Measurements from ENCODE around the gene ARL8A.
"Not testable (repeated sequence)": the region's sequence is repeated elsewhere in the genome, so short reads cannot be mapped to it uniquely, and the experiment has no call there.

Gene ARL8A

GRCh38 chr1:202144402-202145067 is at the start of gene ARL8A:
ARL8A (minus strand) TSS chr1:202144737; CDS start chr1:202144572, 165 bp downstream.
- H3K27ac ChIP-seq: peak within 1 kb of the TSS; percentile 80
- TF ChIP-seq CTCF (conservative IDR thresholded peaks at IDR 0.05) (no peak), ZFX (IDR thresholded peaks at IDR 0.05) (peak; percentile 85)

GRCh38 chr1:202194328-202194648 is 49.8 kb upstream of the ARL8A start:
- TF ChIP-seq ZFX (IDR thresholded peaks at IDR 0.05): no peak
- no peak for TF ChIP-seq CTCF (conservative IDR thresholded peaks at IDR 0.05)
- H3K27ac ChIP-seq: no peak overlapping the region

GRCh38 chr1:202193614-202194327 is 49.2 kb upstream of the ARL8A start, which contains the start of gene LGR6:
LGR6 (plus strand) TSS chr1:202193799; CDS start chr1:202193990, 191 bp downstream.
- no peak within 1 kb of the TSS for H3K27ac ChIP-seq
- TF ChIP-seq ZFX (IDR thresholded peaks at IDR 0.05) (no peak), CTCF (conservative IDR thresholded peaks at IDR 0.05) (no peak)

- TF ChIP-seq CTCF (conservative IDR thresholded peaks at IDR 0.05): peak; percentile 90
- TF ChIP-seq ZFX (IDR thresholded peaks at IDR 0.05): no peak
- no peak overlapping the region for H3K27ac ChIP-seq
Measured at GRCh38 chr1:202192770-202193613, 48.5 kb upstream of the ARL8A start.

GRCh38 chr1:202191391-202191790 is 46.9 kb upstream of the ARL8A start:
- H3K27ac ChIP-seq: not testable (repeated sequence)

- no peak overlapping the region for H3K27ac ChIP-seq
- TF ChIP-seq ZFX (IDR thresholded peaks at IDR 0.05) (no peak), CTCF (conservative IDR thresholded peaks at IDR 0.05) (no peak)
Measured at GRCh38 chr1:202189918-202190715, 45.6 kb upstream of the ARL8A start.
